LNCAP (cell line): ENCODE data around the gene LSP1.

ENCODE experiments used
- CTCF ChIP-seq: fragments of 450-650 bp; IDR thresholded peaks from 2 replicates; pipeline ENCODE4 v1.5.1; 2017; ENCODE audit warnings: mild to moderate bottlenecking

Gene LSP1

GRCh38 chr11:1852877-1853276, at the start of gene LSP1:
Gene LSP1, plus strand, starts transcription at chr11:1853084. Its CDS starts 61 bp downstream, at chr11:1853145.
- no peak for TF ChIP-seq CTCF

GRCh38 chr11:1803246-1803645, 49.6 kb upstream of the LSP1 start:
- TF ChIP-seq CTCF, result no peak

- TF ChIP-seq CTCF, result no peak
These were observed 47.4 kb upstream of the LSP1 start for GRCh38 chr11:1805525-1805924.

GRCh38 chr11:1807264-1807995, 45.5 kb upstream of the LSP1 start:
- TF ChIP-seq CTCF, result no peak

GRCh38 chr11:1810761-1811160, 42.1 kb upstream of the LSP1 start:
- TF ChIP-seq CTCF, result no peak

- TF ChIP-seq CTCF, result no peak
These were observed 40.6 kb upstream of the LSP1 start for GRCh38 chr11:1812274-1812673.

- TF ChIP-seq CTCF, result no peak
These were observed 40.1 kb upstream of the LSP1 start for GRCh38 chr11:1812801-1813200.

GRCh38 chr11:1814691-1815090, 38.2 kb upstream of the LSP1 start:
- TF ChIP-seq CTCF, result no peak
